ENCODE data around the gene EDDM13.
"Not testable (repeated sequence)": the region's sequence is repeated elsewhere in the genome, so short reads cannot be mapped to it uniquely, and the experiment has no call there.

GRCh38 chr19:56337077-56337476 lies 64.5 kb downstream of the EDDM13 start:
- not testable (repeated sequence) for TF ChIP-seq CTCF (IDR thresholded peaks at IDR 0.05; ENCODE audit: insufficient read depth, low read length); REST (IDR thresholded peaks at IDR 0.05; ENCODE audit: insufficient replicate concordance, low read depth); POLR2AphosphoS5 (IDR thresholded peaks at IDR 0.05; ENCODE audit: low read depth)

Data from HL-60 (cell line).